HCT116 (cell line): ENCODE measurements around the gene TBCC. TPM values are rescaled to one million over a fixed set of nuclear protein-coding genes. Genes with fewer than 3 reads are reported as not detected.

Experiments used
- ATAC-seq: fragments of 200-7000 bp; cut with Tn5 transposase; 2 replicates; pipeline ENCODE4 v1.9.1; 2020; ENCODE audit warnings: mild to moderate bottlenecking, moderate library complexity
- BruUV-seq: library from RNA; stranded (reverse); fragments of 400-500 nt; replicated peaks from 2 replicates; lab custom pipeline; 2021; lab: Mats Ljungman, UMichigan
- CTCF ChIA-PET: fragments of 300-600 bp; sonication (Branson Sonifier 250); formaldehyde crosslinking; loops from one replicate; lab custom pipeline; 2021; ENCODE audit warnings: antibody characterized with exemption; lab: Charles Lee
- POLR2A ChIA-PET: fragments of 300-600, 350-600 bp; sonication (Branson Sonifier 250); formaldehyde crosslinking; loops from one replicate; lab custom pipeline; 2021; ENCODE audit warnings: antibody characterized with exemption; lab: Charles Lee
- RAD21 ChIA-PET, 2 experiments: fragments of 300-600 bp; sonication (Branson Sonifier 250); formaldehyde crosslinking; loops; one replicate each; lab custom pipeline; 2023; ENCODE audit warnings: low total read pairs in 2 of 2; ENCODE audit not compliant: uncharacterized antibody in 2 of 2, unreplicated experiment in 2 of 2, low non-redundant PET in 1 of 2; lab: Charles Lee
- DNase-seq: peaks from one replicate; pipeline ENCODE4 v3.0.0-alpha.2; 2010; ENCODE audit warnings: low read depth, low spot score
- H2AFZ ChIP-seq: fragments of 200-600 bp; shearing (Covaris generic), sonication (generic); 2 replicates; pipeline ENCODE4 v1.6.1; 2017; ENCODE audit warnings: low read depth, mixed run types, mixed read lengths, antibody characterized with exemption, low read length; ENCODE audit not compliant: poor library complexity, severe bottlenecking
- H3K27ac ChIP-seq: 2 replicates; pipeline ENCODE4 v1.5.1; 2012; ENCODE audit warnings: low read depth, low read length
- H3K27me3 ChIP-seq: fragments of 200-600 bp; sonication (generic); 2 replicates; pipeline ENCODE4 v1.6.1; 2016; ENCODE audit warnings: mixed run types, low read length, mixed read lengths; ENCODE audit not compliant: insufficient read depth
- H3K36me3 ChIP-seq, 2 experiments: fragments of 200-500 bp in 1 of 2; fragments of 200-600 bp in 1 of 2; sonication (Bioruptor generic) in 1 of 2; sonication (generic) in 1 of 2; 2 replicates each; pipeline versions ENCODE4 v1.5.1 to v1.6.1; 2014 to 2016; ENCODE audit warnings: low read length in 2 of 2, inconsistent platforms in 1 of 2, mixed read lengths in 1 of 2, mixed run types in 1 of 2; ENCODE audit not compliant: insufficient read depth in 2 of 2, control insufficient read depth in 1 of 2
- H3K4me1 ChIP-seq, 2 experiments: fragments of 200-600 bp in 1 of 2; sonication (generic) in 1 of 2; 2 replicates each; pipeline versions ENCODE4 v1.5.1 to v1.6.1; 2012 to 2017; ENCODE audit warnings: low read length in 2 of 2, inconsistent platforms in 1 of 2, mild to moderate bottlenecking in 1 of 2, mixed read lengths in 1 of 2, mixed run types in 1 of 2, moderate library complexity in 1 of 2; ENCODE audit not compliant: insufficient read depth in 2 of 2, control insufficient read depth in 1 of 2
- H3K4me2 ChIP-seq: fragments of 200-600 bp; sonication (generic); 2 replicates; pipeline ENCODE4 v1.6.1; 2017; ENCODE audit warnings: mixed run types, low read length, mixed read lengths
- H3K4me3 ChIP-seq, 2 experiments: fragments of 200-600 bp in 1 of 2; sonication (generic) in 1 of 2; replicated peaks in 1 of 2; 2 replicates each; pipeline ENCODE4 v1.5.1; 2011 to 2016; ENCODE audit warnings: low read length in 2 of 2, control low read depth in 1 of 2, low read depth in 1 of 2, mild to moderate bottlenecking in 1 of 2, mixed read lengths in 1 of 2, mixed run types in 1 of 2
- H3K79me2 ChIP-seq: fragments of 200-600 bp; sonication (generic); 2 replicates; pipeline ENCODE4 v1.6.1; 2017; ENCODE audit warnings: mild to moderate bottlenecking, mixed run types, low read length, moderate library complexity, mixed read lengths; ENCODE audit not compliant: insufficient read depth
- H3K9ac ChIP-seq: fragments of 200-600 bp; sonication (generic); 2 replicates; pipeline ENCODE4 v1.6.1; 2016; ENCODE audit warnings: low read length, mixed read lengths
- H3K9me2 ChIP-seq: fragments of 200-600 bp; sonication (generic), shearing (Covaris generic); 2 replicates; pipeline ENCODE4 v1.6.1; 2017; ENCODE audit warnings: mixed run types, mild to moderate bottlenecking, moderate library complexity; ENCODE audit not compliant: insufficient read depth
- H3K9me3 ChIP-seq, 2 experiments: fragments of 200-500 bp in 1 of 2; fragments of 200-600 bp in 1 of 2; sonication (Bioruptor generic) in 1 of 2; sonication (generic) in 1 of 2; 2 replicates each; pipeline ENCODE4 v1.6.1; 2014 to 2017; ENCODE audit warnings: low read length in 2 of 2, mixed read lengths in 2 of 2, inconsistent platforms in 1 of 2, low read depth in 1 of 2, mild to moderate bottlenecking in 1 of 2, mixed run types in 1 of 2, moderate library complexity in 1 of 2; ENCODE audit not compliant: control insufficient read depth in 1 of 2, insufficient read depth in 1 of 2
- H4K20me1 ChIP-seq: fragments of 200-600 bp; sonication (generic), shearing (Covaris generic); 2 replicates; pipeline ENCODE4 v1.6.1; 2017; ENCODE audit warnings: mixed run types, mild to moderate bottlenecking, moderate library complexity; ENCODE audit not compliant: insufficient read depth
- CEBPB ChIP-seq: IDR thresholded peaks from 2 replicates; pipeline ENCODE4 v1.6.1; 2012; ENCODE audit warnings: low read depth
- ELF1 ChIP-seq: IDR thresholded peaks from 2 replicates; pipeline ENCODE4 v1.6.1; 2012; ENCODE audit warnings: low read depth, borderline replicate concordance
- EZH2 ChIP-seq: fragments of 200-600 bp; sonication (generic); IDR thresholded peaks from 2 replicates; pipeline ENCODE4 v1.6.1; 2017; ENCODE audit warnings: antibody characterized with exemption, mixed run types
- EZH2phosphoT487 ChIP-seq: fragments of 200-600 bp; IDR thresholded peaks from 2 replicates; pipeline ENCODE4 v1.6.1; 2018; ENCODE audit warnings: antibody characterized with exemption, borderline replicate concordance
- JUND ChIP-seq: IDR thresholded peaks from 2 replicates; pipeline ENCODE4 v1.6.1; 2012
- REST ChIP-seq: IDR thresholded peaks from 2 replicates; pipeline ENCODE4 v1.6.1; 2012; ENCODE audit warnings: low read depth
- SP1 ChIP-seq: IDR thresholded peaks from 2 replicates; pipeline ENCODE4 v1.6.1; 2012; ENCODE audit warnings: low read depth
- YY1 ChIP-seq: IDR thresholded peaks from 2 replicates; pipeline ENCODE4 v1.6.1; 2011; ENCODE audit warnings: low read length, low read depth, moderate library complexity, mild to moderate bottlenecking; ENCODE audit not compliant: insufficient replicate concordance; ENCODE audit errors: extremely low read depth
- ZNF274 ChIP-seq: fragments of 200-500 bp; sonication (Bioruptor generic); IDR thresholded peaks from 2 replicates; pipeline ENCODE4 v1.6.1; 2014; ENCODE audit warnings: mild to moderate bottlenecking, low read depth, low read length, inconsistent platforms
- intact Hi-C: fragments of 100-400 bp; cut with micrococcal nuclease; formaldehyde crosslinking; loops from 2 replicates; pipeline ENCODE4 v1.10.0; 2022
- total RNA-seq: library from RNA; stranded (reverse); gene quantifications from one replicate; pipeline ENCODE4 v1.2.1, GENCODE V29; 2021; ENCODE audit not compliant: unreplicated experiment
- TF ChIP-seq, protein P1 (sequence below): IDR thresholded peaks from 2 replicates; pipeline ENCODE4 v1.6.1; 2011; ENCODE audit warnings: mild to moderate bottlenecking, low read length, moderate library complexity; ENCODE audit not compliant: insufficient replicate concordance; ENCODE audit errors: extremely low read depth

Gene TBCC
- total RNA-seq, 1 experiment from 2014 or later = 17.1 TPM

DNA sequence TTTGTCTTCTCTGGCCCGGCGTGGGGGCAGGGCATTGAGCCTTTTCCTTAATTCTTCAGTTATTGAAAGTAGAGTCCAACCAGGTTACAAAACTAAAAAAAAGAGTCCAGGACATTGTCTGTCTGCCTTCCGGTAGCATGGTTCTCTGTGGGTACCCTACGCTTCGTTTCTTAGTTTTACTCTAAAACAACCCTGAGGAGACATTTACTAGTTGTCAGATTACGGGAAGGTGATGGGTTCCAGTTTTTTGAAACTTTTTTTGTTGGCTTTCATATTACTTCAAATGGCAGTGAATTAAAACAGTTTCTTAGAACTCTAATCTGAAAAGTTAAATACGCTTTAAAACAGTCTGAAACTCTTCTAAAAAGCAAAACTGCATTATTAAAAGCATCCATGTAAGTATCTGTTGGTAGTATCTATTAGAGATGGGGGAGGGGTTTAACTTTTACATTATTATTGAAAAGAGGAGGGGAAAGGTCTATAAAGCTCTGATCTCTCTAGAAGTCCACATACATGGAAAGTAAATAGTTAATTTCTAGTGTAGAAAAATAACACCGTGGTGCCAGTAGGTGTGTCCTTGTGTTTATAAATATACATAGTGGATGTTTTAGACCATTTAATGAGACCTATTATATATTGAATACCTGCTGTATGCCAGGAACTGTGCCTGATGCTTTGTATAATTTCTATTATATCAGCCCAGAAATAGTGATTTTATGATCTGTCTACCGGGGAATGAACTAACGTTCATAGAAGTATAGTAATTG, 38.2 kb upstream of the TBCC start:
- no peaks in the 10 kb centered on the region for H3K36me3 ChIP-seq
- H2AFZ ChIP-seq = no peak overlapping the region
- no peaks in the 10 kb centered on the region for H3K27me3 ChIP-seq
- DNase-seq (no peak), ATAC-seq (no peak)
- H3K9me3 ChIP-seq = no peaks in the 10 kb centered on the region
- H3K4me3 ChIP-seq = peak overlapping the region; percentile 63 to 74
- peaks cover 42% of the 10 kb centered on the region for H3K79me2 ChIP-seq
- H3K9ac ChIP-seq = peak overlapping the region; percentile 95
- H4K20me1 ChIP-seq = no peaks in the 10 kb centered on the region
- 0 out of 2 replicates have a peak, but pooled peaks cover 4% of the 10 kb centered on the region for H3K9me2 ChIP-seq
- peak overlapping the region; percentile 100 for H3K27ac ChIP-seq
- H3K4me2 ChIP-seq = peak overlapping the region; percentile 75
- BruUV-seq = no TSS peak
- H3K4me1 ChIP-seq = peaks cover 14 to 38% of the 10 kb centered on the region in 2 experiments
- intact Hi-C loops = loop anchor here (1.0 kb wide), 1 partner anchor 38 kb away; the partner anchor contains the start of gene TBCC
- ChIA-PET CTCF (no interaction called here), RAD21 (interaction anchor here in 1 of 2 experiments (1.3 kb wide), 1 partner anchor 38 kb away, joined by 3 read pairs; the partner anchor contains the start of gene TBCC), POLR2A (interaction anchor here (0.6 to 4.0 kb wide), 5 partner anchors 9 to 538 kb away, joined by 3 to 22 read pairs (median 3); partner anchors contain the start of gene TBCC)
- TF ChIP-seq SP1 (0 out of 2 replicates have a peak, but pooled peaks have one; percentile 5), EZH2 (no peak)

DNA sequence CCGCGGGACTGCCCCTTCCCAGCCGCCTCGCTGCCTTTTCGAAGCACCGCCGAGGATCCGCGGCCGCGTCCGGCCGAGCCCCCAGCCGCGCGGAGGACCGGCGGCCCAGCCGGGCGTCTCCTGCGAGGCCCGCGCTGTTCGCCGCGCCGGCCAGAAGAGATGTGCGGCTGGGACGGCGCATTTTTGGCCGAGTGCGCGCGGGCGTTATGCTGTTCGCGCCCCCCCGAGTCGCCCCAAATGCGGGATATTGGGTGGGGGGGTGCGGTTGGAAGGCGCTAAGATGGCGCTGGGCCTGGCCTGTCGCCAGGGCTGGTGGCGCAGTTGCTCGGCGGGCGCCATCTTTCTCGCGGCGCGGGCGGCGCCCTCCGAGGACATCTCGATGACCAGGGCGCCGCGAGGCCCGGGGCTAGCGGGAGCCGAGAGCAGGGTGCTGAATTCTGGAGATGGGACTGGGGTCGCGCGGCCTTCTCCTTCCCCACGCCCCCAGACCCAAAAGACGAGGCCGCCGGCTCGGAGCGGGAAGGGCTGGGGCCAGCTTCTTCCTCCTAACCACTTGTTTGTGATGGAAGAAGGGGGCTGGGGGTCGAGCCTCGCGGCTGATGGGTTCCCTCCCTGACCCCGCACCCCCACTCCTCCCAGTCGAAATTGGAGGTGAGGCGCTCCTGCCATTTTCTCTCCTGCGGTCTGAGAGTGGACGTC, 37.4 kb upstream of the TBCC start:
- intact Hi-C loops = no loop called here
- Histone ChIP-seq H2AFZ (no peak overlapping the region), H3K9ac (peak overlapping the region; percentile 95), H3K27ac (peak overlapping the region; percentile 100), H4K20me1 (no peaks in the 10 kb centered on the region), H3K4me3 (peak overlapping the region; percentile 63 to 74), H3K4me1 (peaks cover 20 to 44% of the 10 kb centered on the region in 2 experiments), H3K9me3 (no peaks in the 10 kb centered on the region), H3K36me3 (no peaks in the 10 kb centered on the region), H3K4me2 (peak overlapping the region; percentile 75), H3K79me2 (peaks cover 42% of the 10 kb centered on the region), H3K9me2 (0 out of 2 replicates have a peak, but pooled peaks cover 4% of the 10 kb centered on the region), H3K27me3 (no peaks in the 10 kb centered on the region)
- peak; percentile 58 for ATAC-seq
- RAD21 ChIA-PET = interaction anchor here (0.7 to 1.3 kb wide), 3 partner anchors 30 to 219 kb away, joined by 3 to 6 read pairs (median 3); partner anchors contain the start of gene TBCC (in 1 of the 2)
- DNase-seq = no peak
- POLR2A ChIA-PET = interaction anchor here (1.0 to 4.0 kb wide), 5 partner anchors 8 to 37 kb away, joined by 3 to 22 read pairs (median 3); partner anchors contain the start of gene TBCC
- CTCF ChIA-PET = no interaction called here
- no TSS peak for BruUV-seq
- TF ChIP-seq, protein P1, sequence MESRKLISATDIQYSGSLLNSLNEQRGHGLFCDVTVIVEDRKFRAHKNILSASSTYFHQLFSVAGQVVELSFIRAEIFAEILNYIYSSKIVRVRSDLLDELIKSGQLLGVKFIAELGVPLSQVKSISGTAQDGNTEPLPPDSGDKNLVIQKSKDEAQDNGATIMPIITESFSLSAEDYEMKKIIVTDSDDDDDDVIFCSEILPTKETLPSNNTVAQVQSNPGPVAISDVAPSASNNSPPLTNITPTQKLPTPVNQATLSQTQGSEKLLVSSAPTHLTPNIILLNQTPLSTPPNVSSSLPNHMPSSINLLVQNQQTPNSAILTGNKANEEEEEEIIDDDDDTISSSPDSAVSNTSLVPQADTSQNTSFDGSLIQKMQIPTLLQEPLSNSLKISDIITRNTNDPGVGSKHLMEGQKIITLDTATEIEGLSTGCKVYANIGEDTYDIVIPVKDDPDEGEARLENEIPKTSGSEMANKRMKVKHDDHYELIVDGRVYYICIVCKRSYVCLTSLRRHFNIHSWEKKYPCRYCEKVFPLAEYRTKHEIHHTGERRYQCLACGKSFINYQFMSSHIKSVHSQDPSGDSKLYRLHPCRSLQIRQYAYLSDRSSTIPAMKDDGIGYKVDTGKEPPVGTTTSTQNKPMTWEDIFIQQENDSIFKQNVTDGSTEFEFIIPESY = no peak
- TF ChIP-seq SP1 (no peak), EZH2phosphoT487 (no peak), YY1 (peak; percentile 96), JUND (no peak; the same call in 1 of the 2 replicates), REST (no peak), ZNF274 (no peak), CEBPB (no peak), ELF1 (no peak)
